ENCODE measurements around the gene AGAP3. TPM values are rescaled to one million over a fixed set of nuclear protein-coding genes. Genes with fewer than 3 reads are reported as not detected.

Gene AGAP3
- polyA plus RNA-seq, 3 donors: 6.4 to 133 (median 6.8) TPM

GRCh38 chr7:151082141-151083070 is 3.9 kb upstream of the AGAP3 start:
- H3K27ac ChIP-seq (ENCODE audit: low read depth in 1 of 2, low read length in 2 of 2): peak overlapping the region; percentile 35 to 81
- Mint-ChIP-seq H3K27ac (peak overlapping the region; percentile 68 to 95 (median 90)), H3K36me3 (peaks cover 3 to 8% of the 10 kb centered on the region in 2 donors), H3K27me3 (ENCODE audit: low read depth in 3 of 3) (peaks cover 0 to 2% (median 1%) of the 10 kb centered on the region in 3 donors), H3K9me3 (peaks cover 0 to 2% (median 0%) of the 10 kb centered on the region in 7 donors), H3K4me3 (peak overlapping the region; percentile 84 to 91), H3K4me1 (peaks cover 43% of the 10 kb centered on the region)
- peaks cover 47 to 67% of the 10 kb centered on the region in 2 donors for H3K4me1 ChIP-seq (ENCODE audit: control insufficient read depth in 1 of 2, insufficient read depth in 2 of 2, low read length in 2 of 2)
- intact Hi-C loops (cut with micrococcal nuclease): loop anchor here in 1 of 2 donors (10.0 kb wide), 2 partner anchors 298 to 708 kb away; partner anchors contain the start of gene ZNF775
- no peak for DNase-seq
- no peak for TF ChIP-seq CTCF (IDR thresholded peaks at IDR 0.05)
- H3K79me2 ChIP-seq (ENCODE audit: insufficient read depth, low read length): peaks cover 43% of the 10 kb centered on the region
- peak overlapping the region; percentile 72 for H2AFZ ChIP-seq (ENCODE audit: insufficient read depth, low read depth, low read length, poor library complexity, severe bottlenecking)
- WGBS (ENCODE audit: insufficient coverage): 81% methylated on average over 29 of the region's 42 CpGs
- peak overlapping the region; percentile 84 for H3K9ac ChIP-seq (ENCODE audit: insufficient read depth, low read length, poor library complexity, severe bottlenecking)
- H3K36me3 ChIP-seq (replicated peaks in 1 of 2; ENCODE audit: control insufficient read depth in 1 of 2, insufficient read depth in 2 of 2, low read length in 2 of 2): peaks cover 0 to 7% of the 10 kb centered on the region in 2 donors
- H4K20me1 ChIP-seq (ENCODE audit: insufficient read depth, low read length): peaks cover 26% of the 10 kb centered on the region
- H3K4me3 ChIP-seq (replicated peaks in 1 of 3; ENCODE audit: low read depth in 2 of 3, low read length in 3 of 3): peak overlapping the region; percentile 54 to 88 (median 59)
- H3K4me2 ChIP-seq (replicated peaks; ENCODE audit: extremely low read depth, low read length, poor library complexity, severe bottlenecking): peak overlapping the region; percentile 86
- no peaks in the 10 kb centered on the region for H3K27me3 ChIP-seq (ENCODE audit: control insufficient read depth in 2 of 2, insufficient read depth in 2 of 2, low read length in 2 of 2)
- H3K9me3 ChIP-seq (replicated peaks in 1 of 2; ENCODE audit: control insufficient read depth in 1 of 2, insufficient read depth in 1 of 2, low read length in 2 of 2): no peaks in the 10 kb centered on the region

- no peaks in the 10 kb centered on the region for H3K9me3 ChIP-seq (replicated peaks in 1 of 2; ENCODE audit: control insufficient read depth in 1 of 2, insufficient read depth in 1 of 2, low read length in 2 of 2)
- peaks cover 30% of the 10 kb centered on the region for H4K20me1 ChIP-seq (ENCODE audit: insufficient read depth, low read length)
- peak within 1 kb of the TSS; percentile 35 to 81 for H3K27ac ChIP-seq (ENCODE audit: low read depth in 1 of 2, low read length in 2 of 2)
- peak within 1 kb of the TSS; percentile 54 to 88 (median 59) for H3K4me3 ChIP-seq (replicated peaks in 1 of 3; ENCODE audit: low read depth in 2 of 3, low read length in 3 of 3)
- DNase-seq: peak; percentile 66 to 86 (median 78)
- no peaks in the 10 kb centered on the region for H3K27me3 ChIP-seq (ENCODE audit: control insufficient read depth in 2 of 2, insufficient read depth in 2 of 2, low read length in 2 of 2)
- peak within 1 kb of the TSS; percentile 72 for H2AFZ ChIP-seq (ENCODE audit: insufficient read depth, low read depth, low read length, poor library complexity, severe bottlenecking)
- peaks cover under 1 to 5% of the 10 kb centered on the region in 2 donors for H3K36me3 Mint-ChIP-seq
- H3K9ac ChIP-seq (ENCODE audit: insufficient read depth, low read length, poor library complexity, severe bottlenecking): peak within 1 kb of the TSS; percentile 84
- H3K27ac Mint-ChIP-seq: peak within 1 kb of the TSS; percentile 68 to 95 (median 90)
- no peak for TF ChIP-seq CTCF (IDR thresholded peaks at IDR 0.05)
- H3K79me2 ChIP-seq (ENCODE audit: insufficient read depth, low read length): peaks cover 43% of the 10 kb centered on the region
- WGBS (ENCODE audit: insufficient coverage): under 1% methylated on average over 57 of the region's 69 CpGs
- peaks cover 0 to 2% (median under 1%) of the 10 kb centered on the region in 3 donors for H3K27me3 Mint-ChIP-seq (ENCODE audit: low read depth in 3 of 3)
- H3K4me2 ChIP-seq (replicated peaks; ENCODE audit: extremely low read depth, low read length, poor library complexity, severe bottlenecking): peak within 1 kb of the TSS; percentile 86
- peaks cover 0 to 2% (median 0%) of the 10 kb centered on the region in 7 donors for H3K9me3 Mint-ChIP-seq
- no peaks in the 10 kb centered on the region for H3K36me3 ChIP-seq (replicated peaks in 1 of 2; ENCODE audit: control insufficient read depth in 1 of 2, insufficient read depth in 2 of 2, low read length in 2 of 2)
- H3K4me3 Mint-ChIP-seq: peak within 1 kb of the TSS; percentile 84 to 91
- H3K4me1 Mint-ChIP-seq: peaks cover 46% of the 10 kb centered on the region
- H3K4me1 ChIP-seq (ENCODE audit: control insufficient read depth in 1 of 2, insufficient read depth in 2 of 2, low read length in 2 of 2): peaks cover 54 to 76% of the 10 kb centered on the region in 2 donors
- intact Hi-C loops (cut with micrococcal nuclease): loop anchor here in 1 of 2 donors (10.0 kb wide), 2 partner anchors 298 to 708 kb away; partner anchors contain the start of gene ZNF775
These were observed 3.0 kb upstream of the AGAP3 start, which contains the start of gene TMUB1 for GRCh38 chr7:151083071-151083823. TMUB1 (minus strand) TSS chr7:151083493; CDS start chr7:151082563, 930 bp downstream.

Measured in CD14-positive monocyte (primary cell).